ENCODE measurements around the gene ZNF724. TPM values are rescaled to one million over a fixed set of nuclear protein-coding genes. Genes with fewer than 3 reads are reported as not detected.
"Not testable (repeated sequence)": the region's sequence is repeated elsewhere in the genome, so short reads cannot be mapped to it uniquely, and the experiment has no call there.

Gene ZNF724
- total RNA-seq, 4 donors from 2014 or later: 1.3 to 4.9 (median 3.1) TPM

- no peak for TF ChIP-seq CTCF (IDR thresholded peaks at IDR 0.05)
- DNase-seq (ENCODE audit: low spot score) (no peak), ATAC-seq (ENCODE audit: low FRiP score) (no peak)
These were observed 11.4 kb upstream of the ZNF724 start for GRCh38 chr19:23261496-23262020.

- no peak for TF ChIP-seq CTCF (IDR thresholded peaks at IDR 0.05)
- DNase-seq (ENCODE audit: low spot score) (no peak), ATAC-seq (ENCODE audit: low FRiP score) (no peak)
These were observed 10.8 kb upstream of the ZNF724 start for GRCh38 chr19:23260956-23261355.

- no peak for TF ChIP-seq CTCF (IDR thresholded peaks at IDR 0.05)
- ATAC-seq (ENCODE audit: low FRiP score) (no peak), DNase-seq (ENCODE audit: low spot score) (no peak)
These were observed 9.8 kb upstream of the ZNF724 start for GRCh38 chr19:23259961-23260360.

GRCh38 chr19:23255700-23256099, 5.5 kb upstream of the ZNF724 start:
- TF ChIP-seq CTCF (IDR thresholded peaks at IDR 0.05): no peak
- ATAC-seq (ENCODE audit: low FRiP score): no peak
- DNase-seq (ENCODE audit: low spot score): no peak

- no peak for DNase-seq (ENCODE audit: low spot score)
- TF ChIP-seq CTCF (IDR thresholded peaks at IDR 0.05): no peak
- no peak for ATAC-seq (ENCODE audit: low FRiP score)
These were observed 4.1 kb upstream of the ZNF724 start for GRCh38 chr19:23254141-23254910.

- not testable (repeated sequence) for DNase-seq (ENCODE audit: low spot score); ATAC-seq (ENCODE audit: low FRiP score)
These were observed 3.1 kb upstream of the ZNF724 start for GRCh38 chr19:23253256-23253655.

GRCh38 chr19:23241419-23241818, 8.8 kb downstream of the ZNF724 start:
- TF ChIP-seq CTCF (IDR thresholded peaks at IDR 0.05): no peak
- no peak for ATAC-seq (ENCODE audit: low FRiP score)
- DNase-seq (ENCODE audit: low spot score): no peak

All from omental fat pad (tissue), 4 donors.